Activated naive CD4-positive, alpha-beta T cell treated with anti-CD3 and anti-CD28 coated beads, Interleukin-2, amount 50 U/mL, for 16 hours (primary cell): ENCODE data around the gene STX3.
"Not testable (repeated sequence)": the region's sequence is repeated elsewhere in the genome, so short reads cannot be mapped to it uniquely, and the experiment has no call there.

Experiments used
- DNase-seq: peaks from one replicate; pipeline ENCODE4 v3.0.0-alpha.2; 2020

Gene STX3

DNA sequence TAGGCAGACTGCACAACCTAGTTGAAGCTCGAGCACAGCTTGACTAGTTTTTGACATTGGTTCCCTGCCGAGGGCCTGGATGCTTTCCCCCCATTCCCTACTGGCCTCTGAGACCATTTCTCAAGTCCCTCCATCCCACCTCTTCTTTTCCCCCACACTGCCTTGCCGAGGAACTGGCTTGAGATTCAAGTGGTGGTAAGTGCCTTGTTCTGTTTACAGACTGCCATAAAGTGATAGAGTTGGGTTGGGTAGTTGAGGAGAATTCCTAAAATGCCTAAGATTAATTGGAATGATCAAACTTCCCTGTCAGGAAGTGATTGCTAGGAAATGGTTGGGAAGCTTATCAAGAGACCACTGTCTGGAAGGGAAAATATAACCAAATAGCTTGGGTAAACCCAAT lies 39.2 kb downstream of the STX3 start:
- DNase-seq = no peak

DNA sequence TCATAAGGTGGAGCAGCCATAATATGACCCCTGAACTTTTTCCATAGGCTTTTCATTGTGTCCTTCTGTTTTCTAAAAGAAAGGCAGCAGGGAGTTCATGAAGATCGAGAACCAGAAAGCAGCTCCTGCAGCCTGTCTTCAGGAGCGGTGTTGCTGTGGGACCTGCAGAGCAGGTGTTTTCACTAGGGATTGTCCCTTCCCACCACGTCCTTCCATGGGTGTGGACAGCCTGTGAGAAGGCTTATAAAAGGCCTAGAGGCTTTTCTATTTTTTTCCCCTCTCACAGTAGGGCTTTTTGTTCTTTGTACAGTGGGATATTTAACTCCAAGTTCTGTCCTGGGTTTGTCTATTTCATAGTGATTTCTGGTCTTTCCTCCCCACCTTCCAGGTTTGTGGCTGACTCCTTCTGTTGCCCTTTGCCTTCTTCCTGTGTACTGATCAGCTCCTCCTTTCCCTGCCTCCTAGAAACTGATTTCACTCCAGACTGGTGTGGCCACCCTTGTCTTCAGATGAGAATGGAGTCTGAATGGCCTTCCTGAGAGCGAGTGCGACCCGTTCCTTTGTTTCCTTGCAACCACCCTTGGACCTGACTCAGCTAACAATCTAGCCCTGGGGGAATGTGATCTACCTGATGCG lies 45.3 kb downstream of the STX3 start:
- no peak for DNase-seq

GRCh38 chr11:59801160-59801706 lies 46.1 kb downstream of the STX3 start:
- DNase-seq = no peak

DNA sequence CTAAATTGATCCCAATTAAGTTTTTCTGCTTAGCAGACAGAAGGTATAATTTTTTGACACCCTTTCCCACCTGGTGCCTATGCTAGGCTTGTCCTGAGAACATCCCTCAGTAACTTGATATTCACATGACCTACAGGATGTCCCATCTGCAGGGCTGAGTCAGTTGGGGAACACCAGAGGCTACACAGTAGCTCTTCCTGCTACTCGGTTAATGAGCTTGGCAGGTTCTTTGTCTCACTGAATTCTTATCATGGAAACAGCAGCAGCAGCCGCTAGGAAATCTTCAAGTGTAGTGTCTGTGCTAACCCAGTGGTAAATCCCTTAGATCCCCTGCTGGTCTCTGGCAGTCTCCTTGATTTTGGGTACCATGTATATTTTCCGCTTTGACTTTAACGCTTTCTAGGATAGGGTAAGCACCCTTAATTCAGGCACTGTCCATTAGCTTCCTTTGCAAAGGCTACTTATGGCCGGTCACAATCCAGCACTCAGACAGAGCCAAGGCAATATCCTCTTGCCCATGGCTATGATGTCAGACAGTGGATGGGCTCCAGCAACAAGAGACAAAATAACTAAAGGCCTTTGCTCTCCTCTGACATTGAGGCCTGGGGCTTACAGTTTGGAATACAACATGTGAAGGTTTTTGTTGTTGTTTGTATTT lies 46.9 kb downstream of the STX3 start:
- DNase-seq = no peak

DNA sequence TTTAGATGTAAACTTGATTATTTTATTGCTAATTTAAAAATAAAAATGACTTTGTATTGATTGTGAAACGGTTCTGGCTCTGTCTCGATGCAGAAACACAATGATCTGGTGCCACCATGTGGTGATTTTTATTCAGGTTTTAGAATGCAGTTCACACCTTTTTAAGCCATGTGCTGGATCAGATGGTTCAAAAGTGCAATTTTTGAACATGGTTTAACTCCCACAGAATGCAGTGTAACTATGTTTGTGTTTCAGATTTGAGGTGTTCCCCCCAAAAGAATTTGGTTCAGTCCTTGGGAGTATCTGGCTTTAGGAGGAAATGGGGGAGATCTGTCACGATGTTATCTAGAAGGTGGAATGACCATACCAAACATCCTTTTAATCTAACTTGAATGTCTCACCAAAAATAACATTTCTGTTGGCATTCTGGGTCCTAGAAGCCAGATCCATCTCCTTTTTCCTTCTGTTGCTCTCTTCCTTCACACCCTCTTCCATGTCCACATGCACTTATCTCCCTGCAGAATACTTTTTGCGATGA lies 47.5 kb downstream of the STX3 start:
- no peak for DNase-seq

- no peak for DNase-seq
Observed at GRCh38 chr11:59804061-59804460, 48.9 kb downstream of the STX3 start.

DNA sequence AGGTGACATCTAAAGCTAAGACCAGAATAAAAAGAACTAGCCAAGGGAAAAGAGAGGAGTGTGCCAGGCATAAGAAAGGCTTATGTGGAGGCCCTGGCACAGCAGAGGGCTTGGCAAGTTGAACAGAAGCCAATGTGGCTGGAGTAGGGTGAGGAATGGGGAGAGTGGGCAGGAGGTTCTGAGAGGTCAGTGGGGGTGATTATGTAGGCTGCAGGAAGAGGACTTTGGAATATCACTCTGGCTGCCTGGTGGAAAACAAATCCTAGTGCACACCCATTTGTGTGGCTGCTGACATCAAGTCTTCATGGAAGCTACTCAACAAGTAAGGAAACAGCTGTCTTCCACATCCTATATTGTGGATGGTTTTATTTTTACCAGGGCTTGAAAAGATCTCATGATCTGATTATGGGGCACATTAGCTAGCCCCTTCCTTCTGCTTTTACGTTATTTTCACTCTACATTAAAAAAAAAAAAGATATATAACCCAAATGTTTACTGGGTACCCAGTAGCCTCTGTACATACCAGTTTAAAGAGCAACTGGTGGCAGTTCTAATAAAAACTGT lies 52.0 kb downstream of the STX3 start:
- DNase-seq = no peak

- peak; percentile 86 for DNase-seq
Observed at GRCh38 chr11:59810189-59810910, 55.2 kb downstream of the STX3 start, which contains the start of gene MRPL16. MRPL16 (minus strand) TSS chr11:59810778; CDS start chr11:59810658, 120 bp downstream.

- no peak for DNase-seq
Observed at GRCh38 chr11:59810911-59811259, 55.7 kb downstream of the STX3 start.

DNA sequence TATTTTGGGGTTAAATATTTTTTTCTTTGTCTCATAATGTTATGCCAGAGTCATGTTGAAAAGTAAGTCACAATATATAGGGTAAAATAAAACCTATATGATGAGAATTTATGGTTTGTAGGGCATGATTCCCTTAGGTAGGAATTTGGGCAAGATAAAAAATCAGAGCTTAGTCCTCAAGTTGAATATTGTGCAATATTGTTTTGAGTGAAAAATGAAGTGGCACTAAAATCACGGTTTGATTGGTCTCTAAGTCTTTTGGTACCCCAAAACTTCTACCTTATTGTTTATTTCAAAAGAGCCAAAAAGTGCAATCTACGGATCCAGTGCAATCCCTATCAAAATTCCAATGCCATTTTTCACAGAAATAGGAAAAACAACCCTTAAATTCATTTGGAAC lies 57.0 kb downstream of the STX3 start:
- DNase-seq = no peak

- DNase-seq = no peak
Observed at GRCh38 chr11:59813364-59813763, 58.2 kb downstream of the STX3 start.

GRCh38 chr11:59814021-59814420 lies 58.8 kb downstream of the STX3 start:
- no peak for DNase-seq

DNA sequence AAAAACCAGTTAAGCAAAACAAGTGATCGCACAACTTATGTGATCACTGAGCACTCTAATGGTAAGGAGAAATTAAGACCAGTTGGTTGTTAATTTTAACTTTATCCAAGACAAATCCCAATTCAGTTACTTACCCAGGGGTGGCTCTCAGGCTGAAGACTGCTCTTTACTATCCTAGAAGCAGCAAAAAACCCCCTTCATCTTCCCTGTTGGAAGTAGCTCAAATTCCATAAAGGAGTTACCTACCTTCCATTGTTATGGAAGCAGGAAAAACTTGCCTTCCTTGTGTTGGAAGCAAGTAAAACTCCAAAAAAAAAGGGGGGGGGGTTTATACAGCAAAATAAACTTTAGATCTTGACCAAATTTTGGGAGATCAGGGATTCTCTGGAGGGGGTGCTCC lies 60.6 kb downstream of the STX3 start:
- no peak for DNase-seq

GRCh38 chr11:59816434-59816833 lies 61.3 kb downstream of the STX3 start:
- not testable (repeated sequence) for DNase-seq

- DNase-seq = no peak
Observed at GRCh38 chr11:59818572-59818971, 63.4 kb downstream of the STX3 start.

DNA sequence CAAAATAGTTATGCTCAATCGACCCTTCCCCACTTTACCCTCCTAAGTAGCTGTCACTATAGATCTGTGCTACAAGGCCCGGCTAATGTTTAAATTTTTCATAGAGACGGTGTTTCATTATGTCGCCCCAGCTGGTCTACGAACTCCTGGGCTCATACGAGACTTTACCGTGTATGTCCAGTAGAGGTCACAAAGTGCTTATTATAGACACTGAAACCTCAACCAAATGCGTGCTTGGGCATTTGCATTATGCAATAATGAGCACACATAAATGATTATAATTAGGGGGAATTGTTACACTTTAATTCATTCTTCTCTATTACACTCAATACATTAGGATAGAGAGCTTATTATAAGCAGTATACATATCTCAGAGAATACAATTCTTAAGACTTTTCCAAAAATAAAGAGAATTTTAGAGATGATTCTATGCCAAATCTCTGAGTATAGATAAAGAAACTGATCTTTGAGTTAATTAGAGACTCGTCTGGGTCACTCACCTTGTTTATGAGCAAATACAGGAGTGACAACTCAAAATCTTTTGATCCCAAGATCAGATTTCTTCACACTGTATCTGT lies 67.9 kb downstream of the STX3 start:
- DNase-seq = no peak

- DNase-seq = no peak
Observed at GRCh38 chr11:59829358-59829757, 74.2 kb downstream of the STX3 start.

DNA sequence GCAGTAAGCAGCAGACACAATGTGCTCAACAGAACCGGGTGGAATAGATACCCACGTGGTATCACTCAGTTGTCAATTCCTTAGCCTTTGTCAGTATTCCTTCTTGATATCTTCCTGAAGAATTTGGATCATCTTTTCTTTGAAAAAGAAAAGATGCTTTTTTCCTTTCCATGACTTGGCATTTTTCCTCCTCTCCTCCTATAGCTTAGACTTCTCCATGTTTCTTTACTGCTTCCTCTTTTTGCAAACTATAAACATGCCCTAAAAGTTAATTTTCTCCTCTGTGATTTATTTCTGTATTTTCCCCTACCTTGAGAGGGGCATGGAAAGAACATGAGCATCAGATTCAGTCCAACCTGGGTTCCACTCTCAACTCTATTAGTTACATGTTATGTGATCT lies 78.4 kb downstream of the STX3 start:
- DNase-seq = no peak

DNA sequence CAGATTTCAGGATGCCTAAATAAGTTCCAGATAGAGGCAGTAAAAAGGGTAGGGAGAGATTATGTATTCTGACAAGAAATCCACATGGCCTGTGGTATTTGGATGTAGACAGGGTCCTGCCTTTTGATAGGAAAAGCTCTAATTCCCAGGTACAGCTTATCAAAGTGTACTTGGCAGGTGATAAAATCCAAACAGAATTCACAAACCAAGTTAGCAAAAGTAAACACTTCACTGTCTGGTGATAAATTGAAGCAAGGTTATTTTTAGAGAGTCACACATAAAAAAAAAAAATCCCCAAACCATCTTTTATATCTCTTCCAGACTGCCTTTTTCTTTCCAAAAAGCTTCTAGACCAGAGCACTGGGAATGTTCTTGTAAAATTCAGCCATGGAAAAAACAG lies 84.4 kb downstream of the STX3 start:
- DNase-seq = no peak

- DNase-seq = no peak
Observed at GRCh38 chr11:59841514-59841913, 86.3 kb downstream of the STX3 start.

- no peak for DNase-seq
Observed at GRCh38 chr11:59842316-59842715, 87.1 kb downstream of the STX3 start.

DNA sequence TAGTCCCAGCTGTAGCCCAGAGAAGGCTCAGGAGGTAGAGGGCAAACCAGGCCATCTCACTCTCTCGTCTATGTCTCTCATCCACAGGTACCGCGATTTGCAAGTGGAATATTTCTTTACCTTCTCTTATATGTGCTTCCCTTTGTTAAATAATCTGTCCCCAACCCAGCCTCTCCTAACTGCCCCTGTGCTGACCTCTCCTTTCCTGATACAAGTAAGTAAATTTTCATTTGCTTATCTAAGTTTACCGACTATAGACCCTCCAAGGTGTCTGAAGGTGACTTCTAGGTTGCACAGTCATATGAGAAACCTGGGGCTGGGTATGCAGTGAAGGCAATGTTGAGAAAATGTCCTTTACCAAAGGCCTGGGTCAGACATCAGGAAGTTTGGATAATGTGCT lies 90.2 kb downstream of the STX3 start, which contains the start of gene CBLIF:
Gene CBLIF (minus strand): TSS at position 101 of the 400 bp plus-strand sequence. CDS start 46 bp downstream, at position 55.
- no peak for DNase-seq

- DNase-seq = no peak
Observed at GRCh38 chr11:59846556-59846955, 91.4 kb downstream of the STX3 start.
